ENCODE measurements around the gene BRINP3. TPM values are rescaled to one million over a fixed set of nuclear protein-coding genes. Genes with fewer than 3 reads are reported as not detected.

The BRINP3 gene
- total RNA-seq, 1 experiment from 2014 or later, result 0.28 TPM

- TF ChIP-seq, protein P1, sequence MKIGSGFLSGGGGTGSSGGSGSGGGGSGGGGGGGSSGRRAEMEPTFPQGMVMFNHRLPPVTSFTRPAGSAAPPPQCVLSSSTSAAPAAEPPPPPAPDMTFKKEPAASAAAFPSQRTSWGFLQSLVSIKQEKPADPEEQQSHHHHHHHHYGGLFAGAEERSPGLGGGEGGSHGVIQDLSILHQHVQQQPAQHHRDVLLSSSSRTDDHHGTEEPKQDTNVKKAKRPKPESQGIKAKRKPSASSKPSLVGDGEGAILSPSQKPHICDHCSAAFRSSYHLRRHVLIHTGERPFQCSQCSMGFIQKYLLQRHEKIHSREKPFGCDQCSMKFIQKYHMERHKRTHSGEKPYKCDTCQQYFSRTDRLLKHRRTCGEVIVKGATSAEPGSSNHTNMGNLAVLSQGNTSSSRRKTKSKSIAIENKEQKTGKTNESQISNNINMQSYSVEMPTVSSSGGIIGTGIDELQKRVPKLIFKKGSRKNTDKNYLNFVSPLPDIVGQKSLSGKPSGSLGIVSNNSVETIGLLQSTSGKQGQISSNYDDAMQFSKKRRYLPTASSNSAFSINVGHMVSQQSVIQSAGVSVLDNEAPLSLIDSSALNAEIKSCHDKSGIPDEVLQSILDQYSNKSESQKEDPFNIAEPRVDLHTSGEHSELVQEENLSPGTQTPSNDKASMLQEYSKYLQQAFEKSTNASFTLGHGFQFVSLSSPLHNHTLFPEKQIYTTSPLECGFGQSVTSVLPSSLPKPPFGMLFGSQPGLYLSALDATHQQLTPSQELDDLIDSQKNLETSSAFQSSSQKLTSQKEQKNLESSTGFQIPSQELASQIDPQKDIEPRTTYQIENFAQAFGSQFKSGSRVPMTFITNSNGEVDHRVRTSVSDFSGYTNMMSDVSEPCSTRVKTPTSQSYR (CRISPR knock-in tag; IDR thresholded peaks at IDR 0.05), result no peak
- TF ChIP-seq, protein P2, sequence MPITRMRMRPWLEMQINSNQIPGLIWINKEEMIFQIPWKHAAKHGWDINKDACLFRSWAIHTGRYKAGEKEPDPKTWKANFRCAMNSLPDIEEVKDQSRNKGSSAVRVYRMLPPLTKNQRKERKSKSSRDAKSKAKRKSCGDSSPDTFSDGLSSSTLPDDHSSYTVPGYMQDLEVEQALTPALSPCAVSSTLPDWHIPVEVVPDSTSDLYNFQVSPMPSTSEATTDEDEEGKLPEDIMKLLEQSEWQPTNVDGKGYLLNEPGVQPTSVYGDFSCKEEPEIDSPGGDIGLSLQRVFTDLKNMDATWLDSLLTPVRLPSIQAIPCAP (CRISPR knock-in tag; IDR thresholded peaks at IDR 0.05), result no peak
- TF ChIP-seq, protein P3, sequence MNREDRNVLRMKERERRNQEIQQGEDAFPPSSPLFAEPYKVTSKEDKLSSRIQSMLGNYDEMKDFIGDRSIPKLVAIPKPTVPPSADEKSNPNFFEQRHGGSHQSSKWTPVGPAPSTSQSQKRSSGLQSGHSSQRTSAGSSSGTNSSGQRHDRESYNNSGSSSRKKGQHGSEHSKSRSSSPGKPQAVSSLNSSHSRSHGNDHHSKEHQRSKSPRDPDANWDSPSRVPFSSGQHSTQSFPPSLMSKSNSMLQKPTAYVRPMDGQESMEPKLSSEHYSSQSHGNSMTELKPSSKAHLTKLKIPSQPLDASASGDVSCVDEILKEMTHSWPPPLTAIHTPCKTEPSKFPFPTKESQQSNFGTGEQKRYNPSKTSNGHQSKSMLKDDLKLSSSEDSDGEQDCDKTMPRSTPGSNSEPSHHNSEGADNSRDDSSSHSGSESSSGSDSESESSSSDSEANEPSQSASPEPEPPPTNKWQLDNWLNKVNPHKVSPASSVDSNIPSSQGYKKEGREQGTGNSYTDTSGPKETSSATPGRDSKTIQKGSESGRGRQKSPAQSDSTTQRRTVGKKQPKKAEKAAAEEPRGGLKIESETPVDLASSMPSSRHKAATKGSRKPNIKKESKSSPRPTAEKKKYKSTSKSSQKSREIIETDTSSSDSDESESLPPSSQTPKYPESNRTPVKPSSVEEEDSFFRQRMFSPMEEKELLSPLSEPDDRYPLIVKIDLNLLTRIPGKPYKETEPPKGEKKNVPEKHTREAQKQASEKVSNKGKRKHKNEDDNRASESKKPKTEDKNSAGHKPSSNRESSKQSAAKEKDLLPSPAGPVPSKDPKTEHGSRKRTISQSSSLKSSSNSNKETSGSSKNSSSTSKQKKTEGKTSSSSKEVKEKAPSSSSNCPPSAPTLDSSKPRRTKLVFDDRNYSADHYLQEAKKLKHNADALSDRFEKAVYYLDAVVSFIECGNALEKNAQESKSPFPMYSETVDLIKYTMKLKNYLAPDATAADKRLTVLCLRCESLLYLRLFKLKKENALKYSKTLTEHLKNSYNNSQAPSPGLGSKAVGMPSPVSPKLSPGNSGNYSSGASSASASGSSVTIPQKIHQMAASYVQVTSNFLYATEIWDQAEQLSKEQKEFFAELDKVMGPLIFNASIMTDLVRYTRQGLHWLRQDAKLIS (CRISPR knock-in tag; IDR thresholded peaks at IDR 0.05; ENCODE audit: borderline replicate concordance), result no peak
- TF ChIP-seq, protein P4, sequence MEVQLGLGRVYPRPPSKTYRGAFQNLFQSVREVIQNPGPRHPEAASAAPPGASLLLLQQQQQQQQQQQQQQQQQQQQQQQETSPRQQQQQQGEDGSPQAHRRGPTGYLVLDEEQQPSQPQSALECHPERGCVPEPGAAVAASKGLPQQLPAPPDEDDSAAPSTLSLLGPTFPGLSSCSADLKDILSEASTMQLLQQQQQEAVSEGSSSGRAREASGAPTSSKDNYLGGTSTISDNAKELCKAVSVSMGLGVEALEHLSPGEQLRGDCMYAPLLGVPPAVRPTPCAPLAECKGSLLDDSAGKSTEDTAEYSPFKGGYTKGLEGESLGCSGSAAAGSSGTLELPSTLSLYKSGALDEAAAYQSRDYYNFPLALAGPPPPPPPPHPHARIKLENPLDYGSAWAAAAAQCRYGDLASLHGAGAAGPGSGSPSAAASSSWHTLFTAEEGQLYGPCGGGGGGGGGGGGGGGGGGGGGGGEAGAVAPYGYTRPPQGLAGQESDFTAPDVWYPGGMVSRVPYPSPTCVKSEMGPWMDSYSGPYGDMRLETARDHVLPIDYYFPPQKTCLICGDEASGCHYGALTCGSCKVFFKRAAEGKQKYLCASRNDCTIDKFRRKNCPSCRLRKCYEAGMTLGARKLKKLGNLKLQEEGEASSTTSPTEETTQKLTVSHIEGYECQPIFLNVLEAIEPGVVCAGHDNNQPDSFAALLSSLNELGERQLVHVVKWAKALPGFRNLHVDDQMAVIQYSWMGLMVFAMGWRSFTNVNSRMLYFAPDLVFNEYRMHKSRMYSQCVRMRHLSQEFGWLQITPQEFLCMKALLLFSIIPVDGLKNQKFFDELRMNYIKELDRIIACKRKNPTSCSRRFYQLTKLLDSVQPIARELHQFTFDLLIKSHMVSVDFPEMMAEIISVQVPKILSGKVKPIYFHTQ (CRISPR knock-in tag; IDR thresholded peaks at IDR 0.05), result no peak
Measured at GRCh38 chr1:190262538-190262937, 215.1 kb downstream of the BRINP3 start (continued).

DNA sequence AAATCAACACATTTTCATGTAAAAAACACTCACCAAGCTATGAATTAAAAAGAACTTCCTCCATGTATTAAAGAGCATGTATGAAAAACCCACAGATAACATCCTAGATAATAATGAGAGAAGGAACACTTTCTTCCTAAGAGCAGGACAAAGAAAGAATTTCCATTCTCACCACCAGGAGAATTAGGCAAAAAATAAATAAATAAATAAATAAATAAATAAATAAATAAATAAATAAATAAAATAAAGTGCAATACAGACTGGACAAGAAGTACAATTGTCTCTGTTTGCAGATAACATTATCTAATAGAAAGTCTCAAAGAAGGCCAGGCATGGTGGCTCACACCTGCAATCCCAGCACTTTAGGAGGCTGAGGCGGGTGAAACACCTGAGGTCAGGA is 218.2 kb downstream of the BRINP3 start:
- POLR2A ChIA-PET, result no interaction called here
- ATAC-seq (no peak), DNase-seq (ENCODE audit: low spot score) (no peak)
- Mint-ChIP-seq H3K4me3 (no peak overlapping the region), H3K9me3 (peaks cover 26% of the 10 kb centered on the region), H3K4me1 (peaks cover 4% of the 10 kb centered on the region), H3K27ac (no peak overlapping the region), H3K27me3 (ENCODE audit: low read depth) (no peaks in the 10 kb centered on the region), H3K36me3 (no peaks in the 10 kb centered on the region)
- CTCF ChIA-PET, result interaction anchor here (0.8 kb wide), 1 partner anchor 159 kb away, joined by 4 read pairs; no protein-coding TSS in a partner anchor
- no peak for TF ChIP-seq ZNF263 (CRISPR knock-in tag; IDR thresholded peaks at IDR 0.05; ENCODE audit: low read depth)
- TF ChIP-seq ATF1 (CRISPR knock-in tag; IDR thresholded peaks at IDR 0.05), result no peak
- TF ChIP-seq KAT7 (CRISPR knock-in tag; IDR thresholded peaks at IDR 0.05; ENCODE audit: borderline replicate concordance), result no peak

GRCh38 chr1:190258003-190258402 is 219.7 kb downstream of the BRINP3 start:
- no peak overlapping the region for H3K4me3 Mint-ChIP-seq
- H3K9me3 Mint-ChIP-seq, result peaks cover 33% of the 10 kb centered on the region
- DNase-seq (ENCODE audit: low spot score) (peak; percentile 42), ATAC-seq (peak; percentile 87)
- H3K27me3 Mint-ChIP-seq (ENCODE audit: low read depth), result no peaks in the 10 kb centered on the region
- no peak overlapping the region for H3K27ac Mint-ChIP-seq
- CTCF ChIA-PET, result no interaction called here
- no peak for TF ChIP-seq NFE2L1 (CRISPR knock-in tag; IDR thresholded peaks at IDR 0.05)
- TF ChIP-seq MYBL2 (CRISPR knock-in tag; IDR thresholded peaks at IDR 0.05), result no peak
- TF ChIP-seq ZNF423 (CRISPR knock-in tag; IDR thresholded peaks at IDR 0.05), result no peak
- TF ChIP-seq FOXK1 (CRISPR knock-in tag; IDR thresholded peaks at IDR 0.05), result no peak
- no peak for TF ChIP-seq ZNF425 (CRISPR knock-in tag; conservative IDR thresholded peaks at IDR 0.05)
- TF ChIP-seq, protein P5, sequence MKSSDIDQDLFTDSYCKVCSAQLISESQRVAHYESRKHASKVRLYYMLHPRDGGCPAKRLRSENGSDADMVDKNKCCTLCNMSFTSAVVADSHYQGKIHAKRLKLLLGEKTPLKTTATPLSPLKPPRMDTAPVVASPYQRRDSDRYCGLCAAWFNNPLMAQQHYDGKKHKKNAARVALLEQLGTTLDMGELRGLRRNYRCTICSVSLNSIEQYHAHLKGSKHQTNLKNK (CRISPR knock-in tag; IDR thresholded peaks at IDR 0.05), result no peak
- TF ChIP-seq ZNF121 (CRISPR knock-in tag; IDR thresholded peaks at IDR 0.05), result no peak
- no peak for TF ChIP-seq CREM (CRISPR knock-in tag; IDR thresholded peaks at IDR 0.05)
- TF ChIP-seq ELF4 (CRISPR knock-in tag; IDR thresholded peaks at IDR 0.05; ENCODE audit: low read depth), result no peak
- no peak for TF ChIP-seq TCF7 (CRISPR knock-in tag; IDR thresholded peaks at IDR 0.05; ENCODE audit: low read depth)
- no peak for TF ChIP-seq USF2 (CRISPR knock-in tag; IDR thresholded peaks at IDR 0.05)
- POLR2A ChIA-PET, result interaction anchor here (1.0 kb wide), 1 partner anchor 10 kb away, joined by 3 read pairs; no protein-coding TSS in a partner anchor
- no peaks in the 10 kb centered on the region for H3K36me3 Mint-ChIP-seq
- H3K4me1 Mint-ChIP-seq, result peaks cover 4% of the 10 kb centered on the region

Data from WTC11 (cell line).